ENCODE data around the gene RICTOR.

Gene RICTOR

GRCh38 chr5:38892363-38892762, 181.8 kb downstream of the RICTOR start:
- Histone ChIP-seq H3K4me1 (no peaks in the 10 kb centered on the region), H3K36me3 (ENCODE audit: control insufficient read depth, insufficient read depth, low read length) (no peaks in the 10 kb centered on the region), H2AFZ (no peak overlapping the region), H3K27ac (no peak overlapping the region), H3K79me2 (no peaks in the 10 kb centered on the region), H3K4me3 (ENCODE audit: low read depth, low read length) (no peak overlapping the region), H3K4me2 (ENCODE audit: low read length) (no peak overlapping the region), H3K9me3 (ENCODE audit: control insufficient read depth, low read length) (no peaks in the 10 kb centered on the region), H3K9ac (no peak overlapping the region), H3K27me3 (ENCODE audit: control insufficient read depth, insufficient read depth, low read length) (no peaks in the 10 kb centered on the region)
- no peak for TF ChIP-seq CTCF (IDR thresholded peaks at IDR 0.05)

- Histone ChIP-seq H3K9ac (no peak overlapping the region), H2AFZ (no peak overlapping the region), H3K36me3 (ENCODE audit: control insufficient read depth, insufficient read depth, low read length) (no peaks in the 10 kb centered on the region), H3K4me3 (ENCODE audit: low read depth, low read length) (no peak overlapping the region), H3K9me3 (ENCODE audit: control insufficient read depth, low read length) (no peaks in the 10 kb centered on the region), H3K27ac (no peak overlapping the region), H3K4me2 (ENCODE audit: low read length) (no peak overlapping the region), H3K4me1 (no peaks in the 10 kb centered on the region), H3K27me3 (ENCODE audit: control insufficient read depth, insufficient read depth, low read length) (no peaks in the 10 kb centered on the region), H3K79me2 (no peaks in the 10 kb centered on the region)
- no peak for TF ChIP-seq CTCF (IDR thresholded peaks at IDR 0.05)
Observed at GRCh38 chr5:38891563-38891962, 182.6 kb downstream of the RICTOR start.

- no peaks in the 10 kb centered on the region for H3K79me2 ChIP-seq
- no peaks in the 10 kb centered on the region for H3K9me3 ChIP-seq (ENCODE audit: control insufficient read depth, low read length)
- H3K27ac ChIP-seq = no peak overlapping the region
- H3K9ac ChIP-seq = no peak overlapping the region
- no peaks in the 10 kb centered on the region for H3K27me3 ChIP-seq (ENCODE audit: control insufficient read depth, insufficient read depth, low read length)
- no peak overlapping the region for H3K4me3 ChIP-seq (ENCODE audit: low read depth, low read length)
- no peaks in the 10 kb centered on the region for H3K36me3 ChIP-seq (ENCODE audit: control insufficient read depth, insufficient read depth, low read length)
- H3K4me2 ChIP-seq (ENCODE audit: low read length) = no peak overlapping the region
- H3K4me1 ChIP-seq = no peaks in the 10 kb centered on the region
- TF ChIP-seq CTCF (IDR thresholded peaks at IDR 0.05) = no peak
- no peak overlapping the region for H2AFZ ChIP-seq
Observed at GRCh38 chr5:38889424-38889823, 184.8 kb downstream of the RICTOR start.

GRCh38 chr5:38888041-38888440, 186.2 kb downstream of the RICTOR start:
- Histone ChIP-seq H3K36me3 (ENCODE audit: control insufficient read depth, insufficient read depth, low read length) (no peaks in the 10 kb centered on the region), H2AFZ (no peak overlapping the region)

More at GRCh38 chr5:38888041-38888440, 186.2 kb downstream of the RICTOR start:
- H3K4me1 ChIP-seq = no peaks in the 10 kb centered on the region
- no peaks in the 10 kb centered on the region for H3K27me3 ChIP-seq (ENCODE audit: control insufficient read depth, insufficient read depth, low read length)
- H3K9me3 ChIP-seq (ENCODE audit: control insufficient read depth, low read length) = no peaks in the 10 kb centered on the region
- TF ChIP-seq CTCF (IDR thresholded peaks at IDR 0.05) = no peak
- H3K27ac ChIP-seq = no peak overlapping the region
- H3K79me2 ChIP-seq = no peaks in the 10 kb centered on the region
- no peak overlapping the region for H3K4me3 ChIP-seq (ENCODE audit: low read depth, low read length)
- H3K9ac ChIP-seq = no peak overlapping the region
- H3K4me2 ChIP-seq (ENCODE audit: low read length) = no peak overlapping the region
